Measurements from ENCODE around the gene KCNMA1.

KCNMA1 gene

GRCh38 chr10:77593771-77594470, 43.7 kb downstream of the KCNMA1 start:
- Histone ChIP-seq H3K36me3 (ENCODE audit: control insufficient read depth, insufficient read depth, low read length) (no peaks in the 10 kb centered on the region), H2BK120ac (ENCODE audit: low read depth, low read length) (no peak overlapping the region), H3K27ac (ENCODE audit: low read depth, low read length) (no peak overlapping the region), H2BK15ac (replicated peaks; ENCODE audit: low read depth) (no peak overlapping the region), H3K9ac (ENCODE audit: low read length) (no peak overlapping the region), H3K79me2 (ENCODE audit: control insufficient read depth, insufficient read depth, low read length) (no peaks in the 10 kb centered on the region), H3K4me2 (ENCODE audit: low read length) (no peak overlapping the region), H3K4me3 (ENCODE audit: low read length) (no peak overlapping the region), H3K4ac (ENCODE audit: low read depth, low read length) (no peak overlapping the region), H3K79me1 (ENCODE audit: low read length) (no peaks in the 10 kb centered on the region), H3K23ac (ENCODE audit: low read length) (no peak overlapping the region), H3K27me3 (ENCODE audit: insufficient read depth, low read length, poor library complexity) (no peaks in the 10 kb centered on the region), H3K18ac (ENCODE audit: low read length) (no peak overlapping the region), H4K5ac (ENCODE audit: low read length) (no peak overlapping the region), H3K4me1 (ENCODE audit: control insufficient read depth, low read depth, low read length) (no peaks in the 10 kb centered on the region), H4K8ac (ENCODE audit: low read depth, low read length) (no peak overlapping the region), H2AK5ac (ENCODE audit: low read length) (no peak overlapping the region), H3K56ac (ENCODE audit: low read length) (no peak overlapping the region), H2BK5ac (ENCODE audit: low read length) (no peak overlapping the region)
- DNase-seq: no peak
- no CpG with 5 or more reads among the region's 7 CpGs for WGBS (ENCODE audit: extremely low coverage, insufficient coverage, low lambda C conversion rate)

GRCh38 chr10:77592946-77593636, 44.5 kb downstream of the KCNMA1 start:
- Histone ChIP-seq H3K56ac (ENCODE audit: low read length) (no peak overlapping the region), H3K27me3 (ENCODE audit: insufficient read depth, low read length, poor library complexity) (no peaks in the 10 kb centered on the region), H2AK5ac (ENCODE audit: low read length) (no peak overlapping the region), H2BK5ac (ENCODE audit: low read length) (no peak overlapping the region), H3K27ac (ENCODE audit: low read depth, low read length) (no peak overlapping the region), H3K4ac (ENCODE audit: low read depth, low read length) (no peak overlapping the region), H3K9ac (ENCODE audit: low read length) (no peak overlapping the region), H3K79me2 (ENCODE audit: control insufficient read depth, insufficient read depth, low read length) (no peaks in the 10 kb centered on the region), H3K79me1 (ENCODE audit: low read length) (no peaks in the 10 kb centered on the region), H2BK120ac (ENCODE audit: low read depth, low read length) (no peak overlapping the region), H3K36me3 (ENCODE audit: control insufficient read depth, insufficient read depth, low read length) (no peaks in the 10 kb centered on the region), H3K4me3 (ENCODE audit: low read length) (no peak overlapping the region), H4K5ac (ENCODE audit: low read length) (no peak overlapping the region), H3K4me1 (ENCODE audit: control insufficient read depth, low read depth, low read length) (no peaks in the 10 kb centered on the region), H3K23ac (ENCODE audit: low read length) (no peak overlapping the region), H3K18ac (ENCODE audit: low read length) (no peak overlapping the region), H2BK15ac (replicated peaks; ENCODE audit: low read depth) (no peak overlapping the region), H3K4me2 (ENCODE audit: low read length) (no peak overlapping the region), H4K8ac (ENCODE audit: low read depth, low read length) (no peak overlapping the region)
- no peak for DNase-seq
- no CpG with 5 or more reads among the region's 5 CpGs for whole genome bisulfite sequencing (ENCODE audit: extremely low coverage, insufficient coverage, low lambda C conversion rate)

GRCh38 chr10:77592510-77592909, 45.1 kb downstream of the KCNMA1 start:
- no CpG with 5 or more reads among the region's 4 CpGs for WGBS (ENCODE audit: extremely low coverage, insufficient coverage, low lambda C conversion rate)
- Histone ChIP-seq H3K79me1 (ENCODE audit: low read length) (no peaks in the 10 kb centered on the region), H3K36me3 (ENCODE audit: control insufficient read depth, insufficient read depth, low read length) (no peaks in the 10 kb centered on the region), H4K5ac (ENCODE audit: low read length) (no peak overlapping the region), H3K9ac (ENCODE audit: low read length) (no peak overlapping the region), H3K4me2 (ENCODE audit: low read length) (no peak overlapping the region), H2BK5ac (ENCODE audit: low read length) (no peak overlapping the region), H3K4me3 (ENCODE audit: low read length) (no peak overlapping the region), H2BK120ac (ENCODE audit: low read depth, low read length) (no peak overlapping the region), H3K23ac (ENCODE audit: low read length) (no peak overlapping the region), H4K8ac (ENCODE audit: low read depth, low read length) (no peak overlapping the region), H3K27me3 (ENCODE audit: insufficient read depth, low read length, poor library complexity) (no peaks in the 10 kb centered on the region), H2AK5ac (ENCODE audit: low read length) (no peak overlapping the region), H3K18ac (ENCODE audit: low read length) (no peak overlapping the region), H3K56ac (ENCODE audit: low read length) (no peak overlapping the region), H3K4me1 (ENCODE audit: control insufficient read depth, low read depth, low read length) (no peaks in the 10 kb centered on the region), H3K4ac (ENCODE audit: low read depth, low read length) (no peak overlapping the region), H2BK15ac (replicated peaks; ENCODE audit: low read depth) (no peak overlapping the region), H3K79me2 (ENCODE audit: control insufficient read depth, insufficient read depth, low read length) (no peaks in the 10 kb centered on the region), H3K27ac (ENCODE audit: low read depth, low read length) (no peak overlapping the region)
- no peak for DNase-seq

- Histone ChIP-seq H2BK15ac (replicated peaks; ENCODE audit: low read depth) (no peak overlapping the region), H3K18ac (ENCODE audit: low read length) (no peak overlapping the region), H3K4me2 (ENCODE audit: low read length) (no peak overlapping the region), H3K27ac (ENCODE audit: low read depth, low read length) (no peak overlapping the region), H3K79me1 (ENCODE audit: low read length) (no peaks in the 10 kb centered on the region), H2BK5ac (ENCODE audit: low read length) (no peak overlapping the region), H2BK120ac (ENCODE audit: low read depth, low read length) (no peak overlapping the region), H3K4me3 (ENCODE audit: low read length) (no peak overlapping the region), H3K79me2 (ENCODE audit: control insufficient read depth, insufficient read depth, low read length) (no peaks in the 10 kb centered on the region), H3K4me1 (ENCODE audit: control insufficient read depth, low read depth, low read length) (no peaks in the 10 kb centered on the region), H3K9ac (ENCODE audit: low read length) (no peak overlapping the region), H3K23ac (ENCODE audit: low read length) (no peak overlapping the region), H4K8ac (ENCODE audit: low read depth, low read length) (no peak overlapping the region), H3K27me3 (ENCODE audit: insufficient read depth, low read length, poor library complexity) (no peaks in the 10 kb centered on the region), H3K36me3 (ENCODE audit: control insufficient read depth, insufficient read depth, low read length) (no peaks in the 10 kb centered on the region), H2AK5ac (ENCODE audit: low read length) (no peak overlapping the region), H3K56ac (ENCODE audit: low read length) (no peak overlapping the region), H4K5ac (ENCODE audit: low read length) (no peak overlapping the region), H3K4ac (ENCODE audit: low read depth, low read length) (no peak overlapping the region)
- no peak for DNase-seq
- WGBS (ENCODE audit: extremely low coverage, insufficient coverage, low lambda C conversion rate): no CpG with 5 or more reads among the region's 3 CpGs
Measured at GRCh38 chr10:77591238-77591880, 46.2 kb downstream of the KCNMA1 start.

- Histone ChIP-seq H2AK5ac (ENCODE audit: low read length) (no peak overlapping the region), H3K18ac (ENCODE audit: low read length) (no peak overlapping the region), H3K4me3 (ENCODE audit: low read length) (no peak overlapping the region), H4K5ac (ENCODE audit: low read length) (no peak overlapping the region), H3K27me3 (ENCODE audit: insufficient read depth, low read length, poor library complexity) (no peaks in the 10 kb centered on the region), H2BK120ac (ENCODE audit: low read depth, low read length) (no peak overlapping the region), H2BK5ac (ENCODE audit: low read length) (no peak overlapping the region), H3K36me3 (ENCODE audit: control insufficient read depth, insufficient read depth, low read length) (no peaks in the 10 kb centered on the region), H3K27ac (ENCODE audit: low read depth, low read length) (no peak overlapping the region), H2BK15ac (replicated peaks; ENCODE audit: low read depth) (no peak overlapping the region), H4K8ac (ENCODE audit: low read depth, low read length) (no peak overlapping the region), H3K4me1 (ENCODE audit: control insufficient read depth, low read depth, low read length) (no peaks in the 10 kb centered on the region), H3K9ac (ENCODE audit: low read length) (no peak overlapping the region), H3K4me2 (ENCODE audit: low read length) (no peak overlapping the region), H3K4ac (ENCODE audit: low read depth, low read length) (no peak overlapping the region), H3K56ac (ENCODE audit: low read length) (no peak overlapping the region), H3K23ac (ENCODE audit: low read length) (no peak overlapping the region), H3K79me1 (ENCODE audit: low read length) (no peaks in the 10 kb centered on the region), H3K79me2 (ENCODE audit: control insufficient read depth, insufficient read depth, low read length) (no peaks in the 10 kb centered on the region)
- WGBS (ENCODE audit: extremely low coverage, insufficient coverage, low lambda C conversion rate): no CpG with 5 or more reads among the region's 32 CpGs
- no peak for DNase-seq
Measured at GRCh38 chr10:77590344-77591237, 47.0 kb downstream of the KCNMA1 start.

All from mesendoderm (in vitro differentiated cells).